ENCODE measurements around the gene C6orf62. TPM values are rescaled to one million over a fixed set of nuclear protein-coding genes. Genes with fewer than 3 reads are reported as not detected.
"Not testable (repeated sequence)": the region's sequence is repeated elsewhere in the genome, so short reads cannot be mapped to it uniquely, and the experiment has no call there.

C6orf62 gene
- total and polyA plus RNA-seq, 12 donors = 35.3 to 68.3 (median 41.5) TPM

GRCh38 chr6:24718449-24719124 lies 367 bp downstream of the C6orf62 start:
- ATAC-seq = no peak
- no peak for DNase-seq
- H3K4me3 ChIP-seq = peak overlapping the region; percentile 70 to 98 (median 86)
- H3K9me3 ChIP-seq = no peaks in the 10 kb centered on the region
- 12 to 19% methylated on average over 8 of the region's 8 CpGs for WGBS, 2 donors
- peaks cover 6 to 66% (median 53%) of the 10 kb centered on the region in 9 donors for H3K4me1 ChIP-seq
- intact Hi-C loops (cut with DNase I) = loop anchor here in 2 of 10 donors (5.0 to 10.0 kb wide), 2 partner anchors 56 to 59 kb away; partner anchors contain the start of gene GMNN (in 1 of the 2)
- H3K27ac ChIP-seq = peak overlapping the region in 9 of 10 donors; percentile 6 to 100 (median 100)
- TF ChIP-seq, protein P1, sequence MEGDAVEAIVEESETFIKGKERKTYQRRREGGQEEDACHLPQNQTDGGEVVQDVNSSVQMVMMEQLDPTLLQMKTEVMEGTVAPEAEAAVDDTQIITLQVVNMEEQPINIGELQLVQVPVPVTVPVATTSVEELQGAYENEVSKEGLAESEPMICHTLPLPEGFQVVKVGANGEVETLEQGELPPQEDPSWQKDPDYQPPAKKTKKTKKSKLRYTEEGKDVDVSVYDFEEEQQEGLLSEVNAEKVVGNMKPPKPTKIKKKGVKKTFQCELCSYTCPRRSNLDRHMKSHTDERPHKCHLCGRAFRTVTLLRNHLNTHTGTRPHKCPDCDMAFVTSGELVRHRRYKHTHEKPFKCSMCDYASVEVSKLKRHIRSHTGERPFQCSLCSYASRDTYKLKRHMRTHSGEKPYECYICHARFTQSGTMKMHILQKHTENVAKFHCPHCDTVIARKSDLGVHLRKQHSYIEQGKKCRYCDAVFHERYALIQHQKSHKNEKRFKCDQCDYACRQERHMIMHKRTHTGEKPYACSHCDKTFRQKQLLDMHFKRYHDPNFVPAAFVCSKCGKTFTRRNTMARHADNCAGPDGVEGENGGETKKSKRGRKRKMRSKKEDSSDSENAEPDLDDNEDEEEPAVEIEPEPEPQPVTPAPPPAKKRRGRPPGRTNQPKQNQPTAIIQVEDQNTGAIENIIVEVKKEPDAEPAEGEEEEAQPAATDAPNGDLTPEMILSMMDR (IDR thresholded peaks at IDR 0.05) = no peak
- H3K27me3 ChIP-seq = no peaks in the 10 kb centered on the region
- H3K36me3 ChIP-seq = peaks cover 0 to 53% (median 20%) of the 10 kb centered on the region in 9 donors

DNA sequence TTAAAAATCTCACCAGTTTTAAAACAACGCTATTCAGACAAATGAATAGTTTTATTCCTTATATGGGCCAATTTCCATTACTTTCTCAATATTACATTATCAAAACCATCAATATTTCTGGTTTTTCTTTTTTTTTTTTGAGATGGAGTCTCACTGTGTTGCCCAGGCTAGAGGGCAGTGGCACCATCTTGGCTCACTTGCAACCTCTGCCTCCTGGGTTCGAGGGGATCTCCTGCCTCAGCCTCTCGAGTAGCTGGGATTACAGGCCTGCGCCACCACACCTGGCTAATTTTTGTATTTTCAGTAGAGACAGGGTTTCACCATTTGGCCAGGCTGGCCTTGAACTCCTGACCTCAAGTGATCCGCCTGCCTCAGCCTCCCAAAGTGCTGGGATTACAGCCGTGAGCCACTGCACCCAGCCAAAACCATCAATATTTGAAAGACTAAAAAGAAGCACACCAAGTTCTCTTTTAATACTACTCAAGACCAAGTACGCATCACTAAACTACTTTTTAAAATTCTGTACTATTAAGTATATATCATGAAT lies 2.3 kb downstream of the C6orf62 start:
- not testable (repeated sequence) for ATAC-seq, H3K27ac ChIP-seq, H3K27me3 ChIP-seq, DNase-seq, H3K9me3 ChIP-seq
- Histone ChIP-seq H3K4me1 (peaks cover 6 to 77% (median 66%) of the 10 kb centered on the region in 9 donors), H3K36me3 (peaks cover 0 to 72% (median 38%) of the 10 kb centered on the region in 9 donors), H3K4me3 (peak overlapping the region in 9 of 10 donors; percentile 70 to 98 (median 87))
- intact Hi-C loops (cut with DNase I) = loop anchor here in 2 of 10 donors (5.0 to 10.0 kb wide), 2 partner anchors 58 to 61 kb away; partner anchors contain the start of gene GMNN (in 1 of the 2)
- WGBS, 2 donors = 80 to 82% methylated on average over 7 of the region's 7 CpGs

GRCh38 chr6:24710519-24711303 lies 8.2 kb downstream of the C6orf62 start:
- peak in 1 of 8 donors; percentile 22 for ATAC-seq
- 91 to 92% methylated on average over 10 of the region's 10 CpGs for WGBS, 2 donors
- Histone ChIP-seq H3K27ac (no peak overlapping the region), H3K27me3 (no peaks in the 10 kb centered on the region), H3K9me3 (no peaks in the 10 kb centered on the region), H3K36me3 (peaks cover 2 to 100% (median 95%) of the 10 kb centered on the region in 9 donors), H3K4me1 (peaks cover 0 to 61% (median 51%) of the 10 kb centered on the region in 9 donors), H3K4me3 (no peak overlapping the region)
- DNase-seq = no peak
- TF ChIP-seq, protein P1 (IDR thresholded peaks at IDR 0.05) = no peak
- intact Hi-C loops (cut with DNase I) = loop anchor here in 1 of 10 donors (10.0 kb wide), 1 partner anchor 64 kb away; the partner anchor contains the start of gene GMNN

DNA sequence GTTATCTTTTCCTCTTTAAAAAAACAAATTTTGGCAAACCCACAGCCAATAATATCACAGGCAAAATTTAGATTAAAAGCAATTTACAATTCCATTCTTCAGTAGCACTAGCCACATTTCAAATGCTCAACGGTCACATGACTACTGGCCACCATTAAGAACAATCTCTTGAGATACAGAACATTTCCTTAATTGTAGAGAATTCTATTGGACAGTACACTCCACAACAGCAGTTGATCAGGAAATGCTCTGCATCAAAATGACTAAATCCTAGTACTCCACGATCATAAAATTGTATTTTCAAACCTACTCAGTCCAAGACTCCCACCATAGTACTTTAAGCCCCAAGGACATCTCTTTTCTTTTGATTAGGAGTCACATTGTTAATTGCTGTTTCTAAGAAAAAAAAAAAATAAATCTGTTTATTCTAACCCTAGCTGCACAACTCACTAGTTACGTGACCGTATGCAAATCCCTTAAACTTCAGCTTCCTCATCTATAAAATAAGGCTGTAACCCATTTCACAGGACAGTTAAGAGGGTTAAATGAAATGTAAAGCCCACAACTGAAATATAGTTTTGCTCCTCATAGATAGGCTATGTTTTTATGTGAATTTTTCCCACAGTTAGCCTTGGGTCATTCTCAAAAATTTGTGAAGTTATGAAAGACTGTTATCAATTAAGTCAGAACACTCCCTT lies 9.8 kb downstream of the C6orf62 start:
- DNase-seq (no peak), ATAC-seq (no peak)
- TF ChIP-seq, protein P1 (IDR thresholded peaks at IDR 0.05) = no peak
- Histone ChIP-seq H3K9me3 (no peaks in the 10 kb centered on the region), H3K27me3 (no peaks in the 10 kb centered on the region), H3K36me3 (peaks cover 4 to 100% (median 96%) of the 10 kb centered on the region in 9 donors), H3K4me1 (peaks cover 0 to 46% (median 35%) of the 10 kb centered on the region in 9 donors), H3K4me3 (no peak overlapping the region), H3K27ac (no peak overlapping the region)
- intact Hi-C loops (cut with DNase I) = loop anchor here in 2 of 10 donors (10.0 kb wide), 2 partner anchors 214 to 284 kb away; partner anchors contain the start of gene ALDH5A1 (in 1 of the 2)
- WGBS, 2 donors = 87% methylated on average over 4 of the region's 4 CpGs

All from heart right ventricle (tissue), 16 donors.